Lower leg skin (tissue), 3 donors: Measurements from ENCODE around the gene ZFP57.

Source experiments
- POLR2A ChIP-seq, 2 donors: fragments of 450-650 bp; IDR thresholded peaks; one replicate each; pipeline ENCODE4 v1.6.1; 2016 to 2017; ENCODE audit warnings: antibody characterized with exemption in 2 of 2, mild to moderate bottlenecking in 1 of 2, moderate library complexity in 1 of 2
- TF ChIP-seq, protein P1 (sequence below), 3 donors: fragments of 450-650 bp; IDR thresholded peaks; one replicate each; pipeline ENCODE4 v1.5.1; 2016; ENCODE audit warnings: antibody characterized with exemption in 3 of 3, mild to moderate bottlenecking in 3 of 3, moderate library complexity in 2 of 3

GRCh38 chr6:29630315-29630714, 50.6 kb downstream of the ZFP57 start:
- TF ChIP-seq POLR2A (IDR thresholded peaks at IDR 0.05) = no peak
- TF ChIP-seq, protein P1, sequence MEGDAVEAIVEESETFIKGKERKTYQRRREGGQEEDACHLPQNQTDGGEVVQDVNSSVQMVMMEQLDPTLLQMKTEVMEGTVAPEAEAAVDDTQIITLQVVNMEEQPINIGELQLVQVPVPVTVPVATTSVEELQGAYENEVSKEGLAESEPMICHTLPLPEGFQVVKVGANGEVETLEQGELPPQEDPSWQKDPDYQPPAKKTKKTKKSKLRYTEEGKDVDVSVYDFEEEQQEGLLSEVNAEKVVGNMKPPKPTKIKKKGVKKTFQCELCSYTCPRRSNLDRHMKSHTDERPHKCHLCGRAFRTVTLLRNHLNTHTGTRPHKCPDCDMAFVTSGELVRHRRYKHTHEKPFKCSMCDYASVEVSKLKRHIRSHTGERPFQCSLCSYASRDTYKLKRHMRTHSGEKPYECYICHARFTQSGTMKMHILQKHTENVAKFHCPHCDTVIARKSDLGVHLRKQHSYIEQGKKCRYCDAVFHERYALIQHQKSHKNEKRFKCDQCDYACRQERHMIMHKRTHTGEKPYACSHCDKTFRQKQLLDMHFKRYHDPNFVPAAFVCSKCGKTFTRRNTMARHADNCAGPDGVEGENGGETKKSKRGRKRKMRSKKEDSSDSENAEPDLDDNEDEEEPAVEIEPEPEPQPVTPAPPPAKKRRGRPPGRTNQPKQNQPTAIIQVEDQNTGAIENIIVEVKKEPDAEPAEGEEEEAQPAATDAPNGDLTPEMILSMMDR (IDR thresholded peaks at IDR 0.05) = no peak
